Naive thymus-derived CD4-positive, alpha-beta T cell (primary cell): ENCODE results near the gene MARK3. TPM values are rescaled to one million over a fixed set of nuclear protein-coding genes. Genes with fewer than 3 reads are reported as not detected.

ENCODE experiments used
- ATAC-seq: fragments of 150-1000 bp; cut with Tn5 transposase; 2 replicates; pipeline ENCODE4 v1.10.0; 2021; ENCODE audit warnings: mild to moderate bottlenecking, moderate library complexity
- CTCF ChIA-PET: fragments of 350-600 bp; sonication (Branson Sonifier 250); formaldehyde crosslinking; loops from one replicate; lab custom pipeline; 2021; ENCODE audit warnings: antibody characterized with exemption; lab: Charles Lee
- POLR2A ChIA-PET: fragments of 350-600 bp; sonication (Branson Sonifier 250); formaldehyde crosslinking; loops from one replicate; lab custom pipeline; 2021; ENCODE audit warnings: antibody characterized with exemption, inconsistent platforms; lab: Charles Lee
- DNase-seq, 9 donors: peaks; one replicate each; pipeline versions ENCODE4 v3.0.0 to v3.0.0-alpha.2; 2020 to 2022; ENCODE audit warnings: mixed read lengths in 1 of 9
- H3K27ac ChIP-seq: one replicate; pipeline ENCODE4 v1.7.0; 2013; ENCODE audit warnings: mild to moderate bottlenecking, low read depth, low read length, moderate library complexity
- H3K27me3 ChIP-seq, 2 donors: one replicate each; pipeline ENCODE4 v1.7.0; 2013; ENCODE audit warnings: low read length in 2 of 2, mild to moderate bottlenecking in 2 of 2, moderate library complexity in 2 of 2; ENCODE audit not compliant: control insufficient read depth in 2 of 2, insufficient read depth in 2 of 2
- H3K36me3 ChIP-seq, 3 experiments: 1 replicate in 2 of 3; 2 replicates in 1 of 3; pipeline ENCODE4 v1.7.0; 2013; ENCODE audit warnings: low read length in 3 of 3, mild to moderate bottlenecking in 3 of 3, moderate library complexity in 1 of 3; ENCODE audit not compliant: insufficient read depth in 3 of 3, control insufficient read depth in 2 of 3
- H3K4me1 ChIP-seq, 2 donors: one replicate each; pipeline ENCODE4 v1.7.0; 2013; ENCODE audit warnings: low read length in 2 of 2, mild to moderate bottlenecking in 2 of 2, moderate library complexity in 1 of 2; ENCODE audit not compliant: control insufficient read depth in 2 of 2, insufficient read depth in 2 of 2
- H3K4me3 ChIP-seq: 2 replicates; pipeline ENCODE4 v1.7.0; 2013; ENCODE audit warnings: mild to moderate bottlenecking, low read length
- H3K9me3 ChIP-seq, 3 experiments: 1 replicate in 2 of 3; 2 replicates in 1 of 3; pipeline ENCODE4 v1.7.0; 2013; ENCODE audit warnings: low read length in 3 of 3; ENCODE audit not compliant: control insufficient read depth in 2 of 3
- H3K27ac Mint-ChIP-seq, 9 donors: one replicate each; pipeline ENCODE4 v1.8.0; 2020 to 2022; ENCODE audit warnings: mixed read lengths in 9 of 9, mild to moderate bottlenecking in 8 of 9, moderate library complexity in 5 of 9, inconsistent platforms in 2 of 9
- H3K27me3 Mint-ChIP-seq, 5 donors: one replicate each; pipeline ENCODE4 v1.8.0; 2021 to 2022; ENCODE audit warnings: mixed read lengths in 5 of 5, mild to moderate bottlenecking in 1 of 5
- H3K36me3 Mint-ChIP-seq, 5 donors: one replicate each; pipeline ENCODE4 v1.8.0; 2020 to 2022; ENCODE audit warnings: mixed read lengths in 5 of 5, mild to moderate bottlenecking in 3 of 5, inconsistent platforms in 1 of 5
- H3K4me1 Mint-ChIP-seq, 7 donors: one replicate each; pipeline ENCODE4 v1.8.0; 2020 to 2022; ENCODE audit warnings: mixed read lengths in 7 of 7, mild to moderate bottlenecking in 3 of 7, inconsistent platforms in 1 of 7
- H3K4me3 Mint-ChIP-seq, 10 donors: one replicate each; pipeline ENCODE4 v1.8.0; 2020 to 2022; ENCODE audit warnings: mild to moderate bottlenecking in 10 of 10, mixed read lengths in 10 of 10, moderate library complexity in 6 of 10, inconsistent platforms in 2 of 10
- H3K9me3 Mint-ChIP-seq, 11 donors: one replicate each; pipeline ENCODE4 v1.8.0; 2020 to 2022; ENCODE audit warnings: mixed read lengths in 11 of 11, mild to moderate bottlenecking in 4 of 11, inconsistent platforms in 1 of 11, moderate library complexity in 1 of 11
- intact Hi-C, 2 donors: fragments of 100-400 bp; cut with micrococcal nuclease; formaldehyde crosslinking; loops; one replicate each; pipeline ENCODE4 v1.15.1; 2023
- polyA plus RNA-seq, 2 donors: library from polyadenylated mRNA; unstranded; fragments of 300-500 nt; fragmentation: Illumina TruSeq; gene quantifications; one replicate each; pipeline ENCODE4 v1.2.3, GENCODE V29; 2021
- total RNA-seq, 6 experiments: library from RNA in 5 of 6; stranded (reverse) in 5 of 6; gene quantifications; 1 replicate in 5 of 6; 2 replicates in 1 of 6; pipeline ENCODE4 v1.2.3 and lab custom pipeline; 2021 to 2026

Gene MARK3
- total and polyA plus RNA-seq, 7 experiments from 2014 or later = 28.2 to 133 (median 100) TPM

GRCh38 chr14:103526247-103526913 is 141.2 kb downstream of the MARK3 start:
- H3K9me3 ChIP-seq = no peaks in the 10 kb centered on the region
- CTCF ChIA-PET = no interaction called here
- peaks cover 0 to 2% (median 0%) of the 10 kb centered on the region in 11 donors for H3K9me3 Mint-ChIP-seq
- no peaks in the 10 kb centered on the region for H3K36me3 Mint-ChIP-seq
- H3K27ac ChIP-seq = no peak overlapping the region
- POLR2A ChIA-PET = interaction anchor here (0.6 to 2.2 kb wide), 3 partner anchors 8 to 103 kb away, joined by 3 to 8 read pairs (median 3); partner anchors contain the start of gene KLC1
- H3K27ac Mint-ChIP-seq = peak overlapping the region in 2 of 9 donors; percentile 31 to 72
- H3K27me3 ChIP-seq = no peaks in the 10 kb centered on the region
- peaks cover 31 to 37% (median 34%) of the 10 kb centered on the region in 7 donors for H3K4me1 Mint-ChIP-seq
- H3K4me3 ChIP-seq = no peak overlapping the region
- intact Hi-C loops = loop anchor here in 1 of 2 donors (5.0 kb wide), 1 partner anchor 396 kb away; a partner anchor contains a TSS
- peaks cover 0 to 8% (median 0%) of the 10 kb centered on the region in 3 experiments for H3K36me3 ChIP-seq
- H3K4me3 Mint-ChIP-seq = peak overlapping the region in 2 of 10 donors; percentile 8 to 16
- peaks cover 19 to 21% of the 10 kb centered on the region in 2 donors for H3K4me1 ChIP-seq
- DNase-seq (no peak), ATAC-seq (no peak)
- peaks cover 0 to 27% (median 3%) of the 10 kb centered on the region in 5 donors for H3K27me3 Mint-ChIP-seq

GRCh38 chr14:103526914-103527248 is 141.7 kb downstream of the MARK3 start:
- Mint-ChIP-seq H3K4me3 (peak overlapping the region in 8 of 10 donors; percentile 59 to 95 (median 79)), H3K9me3 (peaks cover 0 to 2% (median 0%) of the 10 kb centered on the region in 11 donors), H3K27ac (peak overlapping the region in 6 of 9 donors; percentile 9 to 85 (median 32)), H3K27me3 (peaks cover 0 to 27% (median 3%) of the 10 kb centered on the region in 5 donors), H3K36me3 (no peaks in the 10 kb centered on the region), H3K4me1 (peaks cover 31 to 39% (median 37%) of the 10 kb centered on the region in 7 donors)
- no peak overlapping the region for H3K4me3 ChIP-seq
- ATAC-seq = no peak
- no peaks in the 10 kb centered on the region for H3K27me3 ChIP-seq
- intact Hi-C loops = loop anchor here in 1 of 2 donors (5.0 kb wide), 1 partner anchor 395 kb away; a partner anchor contains a TSS
- H3K9me3 ChIP-seq = no peaks in the 10 kb centered on the region
- ChIA-PET POLR2A (interaction anchor here (0.6 to 2.2 kb wide), 4 partner anchors 8 to 102 kb away, joined by 3 to 8 read pairs (median 3); partner anchors contain the start of genes BAG5 and KLC1), CTCF (no interaction called here)
- DNase-seq = no peak
- peaks cover 0 to 11% (median 0%) of the 10 kb centered on the region in 3 experiments for H3K36me3 ChIP-seq
- no peak overlapping the region for H3K27ac ChIP-seq
- peaks cover 19 to 21% of the 10 kb centered on the region in 2 donors for H3K4me1 ChIP-seq

- ChIA-PET CTCF (no interaction called here), POLR2A (interaction anchor here (0.7 to 2.2 kb wide), 5 partner anchors 9 to 144 kb away, joined by 3 to 8 read pairs (median 3); partner anchors contain the start of genes BAG5 and KLC1)
- DNase-seq (no peak), ATAC-seq (peak; percentile 36)
- Mint-ChIP-seq H3K4me3 (peak overlapping the region; percentile 59 to 95 (median 90)), H3K4me1 (peaks cover 31 to 39% (median 37%) of the 10 kb centered on the region in 7 donors), H3K9me3 (peaks cover 0 to 2% (median 0%) of the 10 kb centered on the region in 11 donors), H3K36me3 (no peaks in the 10 kb centered on the region), H3K27ac (peak overlapping the region in 8 of 9 donors; percentile 21 to 96 (median 80)), H3K27me3 (peaks cover 0 to 27% (median 3%) of the 10 kb centered on the region in 5 donors)
- Histone ChIP-seq H3K4me3 (no peak overlapping the region), H3K27ac (no peak overlapping the region), H3K36me3 (peaks cover 0 to 18% (median 0%) of the 10 kb centered on the region in 3 experiments), H3K27me3 (no peaks in the 10 kb centered on the region), H3K9me3 (no peaks in the 10 kb centered on the region), H3K4me1 (peaks cover 19 to 21% of the 10 kb centered on the region in 2 donors)
- intact Hi-C loops = loop anchor here (2.0 to 5.0 kb wide), 2 partner anchors 35 to 395 kb away; partner anchors contain the start of genes BAG5 (in 1 of the 2) and COA8 (in 1 of the 2)
Observed at GRCh38 chr14:103527408-103528145, 142.4 kb downstream of the MARK3 start.

GRCh38 chr14:103528146-103528586 is 143.0 kb downstream of the MARK3 start:
- H3K9me3 ChIP-seq = no peaks in the 10 kb centered on the region
- Mint-ChIP-seq H3K27me3 (peaks cover 0 to 27% (median 3%) of the 10 kb centered on the region in 5 donors), H3K36me3 (no peaks in the 10 kb centered on the region), H3K4me1 (peaks cover 31 to 39% (median 37%) of the 10 kb centered on the region in 7 donors), H3K4me3 (peak overlapping the region; percentile 89 to 97 (median 94)), H3K9me3 (peaks cover 0 to 2% (median 0%) of the 10 kb centered on the region in 11 donors), H3K27ac (peak overlapping the region; percentile 67 to 96 (median 93))
- H3K27ac ChIP-seq = peak overlapping the region; percentile 81
- intact Hi-C loops = loop anchor here (2.0 to 5.0 kb wide), 2 partner anchors 35 to 394 kb away; partner anchors contain the start of genes BAG5 (in 1 of the 2) and COA8 (in 1 of the 2)
- no peaks in the 10 kb centered on the region for H3K27me3 ChIP-seq
- DNase-seq = no peak
- peaks cover 0 to 23% (median 0%) of the 10 kb centered on the region in 3 experiments for H3K36me3 ChIP-seq
- peak overlapping the region; percentile 74 for H3K4me3 ChIP-seq
- ATAC-seq = no peak
- ChIA-PET POLR2A (interaction anchor here (0.7 to 2.2 kb wide), 3 partner anchors 9 to 144 kb away, joined by 3 to 8 read pairs (median 3); no protein-coding TSS in a partner anchor), CTCF (no interaction called here)
- H3K4me1 ChIP-seq = peaks cover 19 to 21% of the 10 kb centered on the region in 2 donors

GRCh38 chr14:103528587-103529382 is 143.6 kb downstream of the MARK3 start, which contains the start of gene TRMT61A:
TRMT61A (plus strand) TSS chr14:103529196; CDS start chr14:103529979, 783 bp downstream.
- peak within 1 kb of the TSS; percentile 89 to 97 (median 95) for H3K4me3 Mint-ChIP-seq
- POLR2A ChIA-PET = interaction anchor here (0.7 to 2.4 kb wide), 5 partner anchors 10 to 194 kb away, joined by 3 to 15 read pairs (median 4); partner anchors contain the start of genes BAG5, COA8 and EIF5
- peaks cover 19 to 21% of the 10 kb centered on the region in 2 donors for H3K4me1 ChIP-seq
- H3K27ac Mint-ChIP-seq = peak within 1 kb of the TSS; percentile 91 to 98 (median 96)
- H3K36me3 Mint-ChIP-seq = no peaks in the 10 kb centered on the region
- H3K27me3 ChIP-seq = no peaks in the 10 kb centered on the region
- CTCF ChIA-PET = interaction anchor here (1.8 kb wide), 1 partner anchor 18 kb away, joined by 12 read pairs; no protein-coding TSS in a partner anchor
- DNase-seq (peak; percentile 58 to 80 (median 74)), ATAC-seq (peak; percentile 85)
- intact Hi-C loops = loop anchor here (1.0 to 5.0 kb wide), 6 partner anchors 7 to 394 kb away; partner anchors contain the start of genes BAG5 (in 2 of the 2), COA8 (in 2 of the 2), EIF5 (in 1 of the 2) and KLC1 (in 1 of the 2)
- peak within 1 kb of the TSS; percentile 81 for H3K27ac ChIP-seq
- no peaks in the 10 kb centered on the region for H3K9me3 ChIP-seq
- peak within 1 kb of the TSS; percentile 96 for H3K4me3 ChIP-seq
- peaks cover 0 to 30% (median 0%) of the 10 kb centered on the region in 3 experiments for H3K36me3 ChIP-seq
- peaks cover 30 to 39% (median 35%) of the 10 kb centered on the region in 7 donors for H3K4me1 Mint-ChIP-seq
- peaks cover 0 to 2% (median 0%) of the 10 kb centered on the region in 11 donors for H3K9me3 Mint-ChIP-seq
- H3K27me3 Mint-ChIP-seq = peaks cover 0 to 21% (median 1%) of the 10 kb centered on the region in 5 donors
